Fibroblast of gingiva (primary cell): Measurements from ENCODE around the gene HEATR5B.
A peak's percentile ranks its signal among the peaks of the same experiment; 100 is the strongest.

Experiments
- DNase-seq: peaks from one replicate; pipeline ENCODE4 v3.0.0-alpha.2; 2011; ENCODE audit warnings: low read depth

The HEATR5B gene

GRCh38 chr2:37083873-37084794, at the start of gene HEATR5B, which contains the start of gene GPATCH11:
HEATR5B (minus strand) TSS chr2:37084372; CDS start chr2:37083414, 958 bp downstream.
GPATCH11 (plus strand) TSS chr2:37084518; CDS start chr2:37088382, 3,864 bp downstream.
- DNase-seq = peak; percentile 93

- no peak for DNase-seq
These were observed 48.7 kb upstream of the HEATR5B start for GRCh38 chr2:37132914-37133313.

GRCh38 chr2:37125416-37125815, 41.2 kb upstream of the HEATR5B start:
- no peak for DNase-seq

GRCh38 chr2:37119157-37119556, 35.0 kb upstream of the HEATR5B start:
- no peak for DNase-seq

- DNase-seq = no peak
These were observed 33.4 kb upstream of the HEATR5B start for GRCh38 chr2:37117566-37117965.

GRCh38 chr2:37111958-37112357, 27.8 kb upstream of the HEATR5B start:
- no peak for DNase-seq

- no peak for DNase-seq
These were observed 26.4 kb upstream of the HEATR5B start for GRCh38 chr2:37110306-37111212.

GRCh38 chr2:37109523-37109922, 25.4 kb upstream of the HEATR5B start:
- DNase-seq = no peak

- DNase-seq = no peak
These were observed 21.0 kb upstream of the HEATR5B start for GRCh38 chr2:37105150-37105549.

GRCh38 chr2:37104178-37104577, 20.0 kb upstream of the HEATR5B start:
- no peak for DNase-seq

- no peak for DNase-seq
These were observed 18.4 kb upstream of the HEATR5B start for GRCh38 chr2:37102588-37102987.

GRCh38 chr2:37100054-37100453, 15.9 kb upstream of the HEATR5B start:
- no peak for DNase-seq

GRCh38 chr2:37098416-37099118, 14.4 kb upstream of the HEATR5B start:
- no peak for DNase-seq

GRCh38 chr2:37096568-37096967, 12.4 kb upstream of the HEATR5B start:
- DNase-seq = no peak

GRCh38 chr2:37091873-37092272, 7.7 kb upstream of the HEATR5B start:
- no peak for DNase-seq

- no peak for DNase-seq
These were observed 5.9 kb upstream of the HEATR5B start for GRCh38 chr2:37090019-37090477.

- peak; percentile 1 for DNase-seq
These were observed 1.6 kb upstream of the HEATR5B start for GRCh38 chr2:37085731-37086147.

- no peak for DNase-seq
These were observed 625 bp upstream of the HEATR5B start for GRCh38 chr2:37084797-37085196.

- no peak for DNase-seq
These were observed 3.5 kb downstream of the HEATR5B start for GRCh38 chr2:37080689-37081088.

GRCh38 chr2:37080266-37080665, 3.9 kb downstream of the HEATR5B start:
- DNase-seq = no peak

GRCh38 chr2:37070931-37071330, 13.2 kb downstream of the HEATR5B start:
- no peak for DNase-seq

- DNase-seq = no peak
These were observed 15.5 kb downstream of the HEATR5B start for GRCh38 chr2:37068686-37069085.
